K562 (cell line): ENCODE data around the gene SFI1.

Experiments used
- BCL6 ChIP-seq: fragments of 250-450 bp; sonication (Bioruptor Pico); IDR thresholded peaks from 2 replicates; pipeline ENCODE4 v1.4.0; 2020
- MEF2A ChIP-seq: IDR thresholded peaks from 2 replicates; pipeline ENCODE4 v1.6.1; 2011; ENCODE audit warnings: low read depth, mild to moderate bottlenecking, low read length, moderate library complexity; ENCODE audit not compliant: control insufficient read depth

GRCh38 chr22:31489632-31490495 lies 6.5 kb upstream of the SFI1 start, which contains the start of gene EIF4ENIF1:
- TF ChIP-seq MEF2A (no peak), BCL6 (CRISPR knock-in tag) (no peak)
